GM04504 (cell line): ENCODE measurements around the gene FADS6.
"Not testable (repeated sequence)": the region's sequence is repeated elsewhere in the genome, so short reads cannot be mapped to it uniquely, and the experiment has no call there.

Source experiments
- DNase-seq: peaks from one replicate; pipeline ENCODE4 v3.0.0-alpha.2; 2012; ENCODE audit warnings: low read depth

Gene FADS6

GRCh38 chr17:74920642-74921025 is 27.2 kb upstream of the FADS6 start:
- no peak for DNase-seq

- no peak for DNase-seq
Measured at GRCh38 chr17:74920306-74920620, 26.8 kb upstream of the FADS6 start.

DNA sequence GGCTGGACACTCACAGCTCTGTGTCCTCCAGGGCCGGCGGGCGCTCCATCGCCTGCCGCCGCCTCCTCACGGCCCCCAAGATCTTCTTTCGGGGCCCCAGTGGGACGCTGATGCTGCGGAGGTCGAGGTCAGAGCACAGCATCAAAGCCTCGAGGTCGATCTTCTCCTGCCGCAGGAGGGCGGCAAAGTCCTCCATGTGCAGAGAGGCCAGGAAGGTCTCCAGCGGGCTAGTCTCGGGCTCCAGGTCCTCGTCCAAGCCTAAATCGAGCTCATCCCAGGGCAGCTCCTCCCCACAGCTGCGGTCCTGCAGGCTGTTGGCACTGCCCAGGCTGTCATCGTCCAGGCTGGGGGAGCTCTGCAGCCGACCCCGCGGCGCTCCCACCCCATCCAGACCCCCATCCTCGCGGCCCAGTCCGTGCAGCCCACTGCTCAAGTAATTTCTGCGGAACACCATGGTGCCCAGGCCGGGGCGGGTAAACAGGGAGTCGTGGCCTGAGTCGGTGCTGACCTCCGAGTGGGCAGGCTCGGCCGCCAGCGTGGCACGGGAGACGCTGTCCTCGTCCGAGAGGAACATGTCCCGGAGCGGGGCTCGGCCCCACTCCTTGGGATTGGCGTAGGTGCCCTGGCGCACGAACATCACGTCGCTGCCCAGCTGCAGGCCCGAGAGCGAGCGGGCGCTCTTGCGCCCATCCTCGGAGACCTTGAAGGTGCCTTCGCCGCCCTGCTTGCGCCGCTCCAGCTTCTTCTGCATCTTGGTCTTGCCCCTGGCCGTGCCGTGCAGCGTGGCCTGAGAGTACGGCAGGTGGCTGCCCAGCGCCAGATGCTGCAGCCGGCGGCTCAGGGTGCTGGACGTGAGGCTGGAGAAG is 26.2 kb upstream of the FADS6 start:
- DNase-seq = no peak

- no peak for DNase-seq
Measured at GRCh38 chr17:74918906-74919305, 25.5 kb upstream of the FADS6 start.

- DNase-seq = no peak
Measured at GRCh38 chr17:74917430-74917829, 24.0 kb upstream of the FADS6 start.

DNA sequence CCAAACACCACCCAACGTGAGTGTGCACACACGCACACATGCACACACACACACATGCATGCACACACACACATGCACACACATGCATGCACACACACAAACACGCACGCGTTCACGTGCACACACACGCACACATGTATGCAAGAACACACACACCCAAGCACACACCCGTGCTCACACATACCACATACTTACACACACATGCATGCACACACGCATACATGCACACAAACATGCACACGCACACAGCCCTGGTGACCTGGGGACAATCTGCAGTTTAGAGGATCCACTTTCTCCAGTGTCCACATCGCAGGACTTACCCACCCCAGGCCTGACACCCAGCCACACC is 23.4 kb upstream of the FADS6 start:
- no peak for DNase-seq

GRCh38 chr17:74916136-74916850 is 22.9 kb upstream of the FADS6 start:
- DNase-seq = no peak

- not testable (repeated sequence) for DNase-seq
Measured at GRCh38 chr17:74911423-74911822, 18.0 kb upstream of the FADS6 start.

DNA sequence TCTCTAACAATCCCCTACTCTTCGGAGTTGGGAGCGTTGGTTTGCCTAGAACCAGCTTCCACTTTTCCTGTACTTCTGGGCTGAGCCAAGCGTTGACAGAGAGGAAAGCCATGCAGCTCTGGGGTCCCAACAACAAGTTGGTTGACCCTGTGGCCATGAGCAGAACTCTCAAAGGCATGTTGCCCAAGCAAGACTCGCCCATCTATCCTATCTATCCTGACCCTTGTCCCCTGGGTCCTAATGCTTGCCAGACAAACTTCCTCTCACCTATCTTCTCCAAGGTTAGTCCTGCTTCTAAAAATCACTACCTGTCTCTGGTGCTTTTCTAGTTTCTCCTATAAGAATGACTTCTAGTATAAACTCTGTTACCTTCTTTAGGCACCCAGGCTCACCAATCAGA is 15.7 kb upstream of the FADS6 start:
- DNase-seq = not testable (repeated sequence)

DNA sequence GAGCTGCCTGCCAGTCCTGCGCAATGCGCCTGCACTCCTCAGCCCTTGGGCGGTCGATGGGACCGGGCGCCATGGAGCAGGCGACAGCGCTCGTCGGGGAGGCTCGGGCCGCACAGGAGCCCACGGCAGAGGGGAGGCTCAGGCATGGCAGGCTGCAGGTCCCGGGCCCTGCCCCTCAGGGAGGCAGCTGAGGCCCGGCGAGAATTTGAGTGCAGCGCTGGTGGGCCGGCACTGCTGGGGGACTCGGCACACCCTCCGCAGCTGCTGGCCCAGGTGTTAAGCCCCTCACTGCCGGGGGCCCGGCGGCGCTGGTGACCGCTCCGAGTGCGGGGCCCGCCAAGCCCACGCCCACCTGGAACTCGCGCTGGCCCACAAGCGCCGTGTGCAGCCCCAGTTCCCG is 13.6 kb upstream of the FADS6 start:
- DNase-seq = no peak

DNA sequence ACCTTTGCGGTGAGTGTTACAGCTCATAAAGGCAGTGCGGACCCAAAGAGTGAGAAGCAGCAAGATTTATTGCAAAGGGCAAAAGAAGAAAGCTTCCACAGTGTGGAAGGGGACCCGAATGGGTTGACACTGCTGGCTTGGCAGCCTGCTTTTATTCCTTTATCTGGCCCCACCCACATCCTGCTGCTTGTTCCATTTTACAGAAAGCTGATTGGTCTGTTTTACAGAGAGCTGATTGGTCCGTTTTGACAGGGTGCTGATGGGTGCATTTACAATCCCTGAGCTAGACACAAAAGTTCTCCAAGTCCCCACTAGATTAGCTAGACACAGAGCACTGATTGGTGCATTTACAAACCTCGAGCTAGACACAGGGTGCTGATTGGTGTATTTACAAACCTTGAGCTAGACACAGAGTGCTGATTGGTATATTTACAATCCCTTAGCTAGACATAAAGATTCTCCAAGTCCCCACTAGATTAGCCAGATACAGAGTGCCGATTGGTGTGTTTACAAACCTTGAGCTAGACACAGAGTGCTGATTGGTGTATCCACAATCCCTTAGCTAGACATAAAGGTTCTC is 12.9 kb upstream of the FADS6 start:
- not testable (repeated sequence) for DNase-seq

- no peak for DNase-seq
Measured at GRCh38 chr17:74904687-74905409, 11.4 kb upstream of the FADS6 start.

DNA sequence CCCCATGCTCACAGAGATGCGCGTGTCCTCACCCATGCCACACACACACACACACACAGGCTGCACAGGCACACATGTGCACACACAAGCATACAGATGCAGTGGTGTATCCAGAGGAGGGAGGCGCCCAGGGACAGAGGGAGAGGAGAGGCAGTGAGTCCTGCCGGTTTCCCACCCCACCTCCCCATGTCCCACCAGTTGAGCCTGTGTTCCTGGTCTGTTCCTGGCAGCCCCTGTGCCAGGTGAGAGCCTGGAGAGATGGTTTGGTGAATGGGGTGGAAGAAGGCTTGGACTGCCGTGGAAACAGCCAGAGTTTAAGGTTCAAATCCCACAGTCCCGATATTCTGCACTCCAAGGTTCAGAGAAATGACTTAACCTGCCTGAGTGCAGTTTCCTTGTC is 10.2 kb upstream of the FADS6 start:
- no peak for DNase-seq

DNA sequence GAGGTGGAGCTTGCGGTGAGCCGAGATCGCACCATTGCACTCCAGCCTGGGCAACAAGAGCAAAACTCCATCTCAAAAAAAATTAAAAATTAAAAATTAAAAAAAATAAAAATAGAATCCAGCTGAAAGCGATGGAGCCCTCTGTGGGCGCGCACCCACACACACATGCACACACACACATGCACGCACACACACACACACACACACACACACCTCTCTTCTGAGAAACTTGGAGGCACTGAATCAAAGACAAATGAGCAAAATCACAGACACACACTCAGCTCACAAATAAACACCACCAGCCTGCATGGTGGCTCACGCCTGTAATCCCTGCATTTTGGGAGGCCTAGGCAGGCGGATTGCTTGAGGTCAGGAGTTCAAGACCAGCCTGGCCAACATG is 9.6 kb upstream of the FADS6 start:
- no peak for DNase-seq

GRCh38 chr17:74901353-74902135 is 8.1 kb upstream of the FADS6 start:
- no peak for DNase-seq

GRCh38 chr17:74900208-74900607 is 6.8 kb upstream of the FADS6 start:
- DNase-seq = no peak

GRCh38 chr17:74898376-74898946 is 5.0 kb upstream of the FADS6 start:
- DNase-seq = no peak

DNA sequence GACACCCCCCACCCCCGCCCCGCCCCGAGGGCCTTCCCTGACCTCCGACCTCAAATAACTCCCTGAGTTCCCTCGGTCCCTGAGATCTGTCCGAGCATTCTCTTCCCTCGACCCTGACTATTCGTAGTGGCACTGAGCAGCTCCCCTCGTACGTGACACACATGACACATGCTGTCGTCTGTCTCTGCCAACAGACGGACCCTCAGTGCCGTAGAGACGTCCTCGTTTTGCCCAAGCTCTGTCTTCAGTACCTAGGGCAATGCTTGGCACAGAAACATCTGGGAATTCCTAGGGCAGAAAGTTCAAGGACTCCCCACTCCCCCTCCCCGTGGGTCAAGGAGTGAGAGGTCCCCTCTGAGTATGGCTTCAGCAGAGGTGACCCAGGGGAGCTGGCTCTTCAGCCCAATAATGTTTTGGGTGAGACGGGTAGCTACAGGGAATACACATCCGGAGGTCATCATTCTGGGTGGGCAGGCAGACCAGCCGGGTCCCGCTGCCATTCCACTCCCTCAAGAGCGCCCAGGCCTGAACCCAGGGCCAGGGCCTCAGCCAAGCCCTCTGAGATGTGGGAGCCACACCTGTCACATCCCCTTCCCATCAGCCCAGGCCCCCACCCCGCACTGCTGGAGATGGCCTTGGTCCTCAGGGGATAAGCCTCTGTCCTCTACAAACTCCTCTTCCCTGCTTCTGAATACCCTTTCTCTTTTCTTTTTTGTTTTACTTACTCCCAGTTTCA is 671 bp upstream of the FADS6 start:
- DNase-seq = no peak

GRCh38 chr17:74892013-74892841 is 1.2 kb downstream of the FADS6 start:
- no peak for DNase-seq

- no peak for DNase-seq
Measured at GRCh38 chr17:74890554-74890953, 2.9 kb downstream of the FADS6 start.
